ENCODE measurements around the gene DOK3.
A peak's percentile ranks its signal among the peaks of the same experiment; 100 is the strongest.

Gene DOK3

DNA sequence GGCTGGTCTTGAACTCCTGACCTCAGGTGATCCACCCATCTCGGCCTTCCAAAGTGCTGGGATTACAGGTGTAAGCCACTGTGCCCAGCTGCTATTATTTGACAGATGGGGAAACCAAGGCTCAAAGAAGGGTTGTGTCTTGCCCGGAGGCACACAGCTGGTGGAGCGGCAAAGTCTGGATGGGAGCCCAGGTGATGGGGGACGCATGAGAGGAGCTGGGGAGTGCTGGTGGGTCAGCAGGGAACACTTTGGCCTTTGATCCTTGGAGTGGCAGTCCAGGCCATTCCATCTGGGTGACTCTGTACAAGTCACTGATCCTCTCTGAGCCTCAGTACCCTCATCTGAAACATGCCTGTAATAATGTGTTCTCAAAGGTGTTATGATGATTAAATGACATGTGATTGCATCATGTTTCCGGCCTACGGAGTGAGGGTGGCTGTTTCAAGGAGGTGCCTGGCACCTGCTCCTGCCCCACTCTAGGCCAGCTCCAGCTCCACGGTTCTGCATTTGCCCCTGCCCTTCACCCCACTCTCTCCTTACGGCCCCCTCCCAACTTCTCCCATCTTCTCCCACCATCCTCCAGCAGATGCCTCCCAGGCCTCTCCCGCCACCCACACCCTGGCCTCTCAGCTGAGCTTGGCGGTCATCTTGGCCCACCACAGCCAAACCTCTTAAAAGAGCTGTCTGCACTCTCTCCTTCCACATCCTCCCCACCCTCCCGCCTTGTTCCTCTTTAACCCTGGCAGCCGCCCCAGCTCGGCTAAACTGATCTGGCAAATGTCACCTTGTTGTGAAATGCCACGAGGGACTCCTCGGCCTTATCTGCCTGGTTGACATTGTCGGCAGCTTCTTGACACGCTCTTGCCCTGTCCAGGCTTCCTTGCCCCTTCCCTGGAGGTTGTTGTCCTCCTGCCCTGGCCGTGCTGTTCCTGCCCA, 30.6 kb downstream of the DOK3 start:
- peak; percentile 86 for DNase-seq

DNA sequence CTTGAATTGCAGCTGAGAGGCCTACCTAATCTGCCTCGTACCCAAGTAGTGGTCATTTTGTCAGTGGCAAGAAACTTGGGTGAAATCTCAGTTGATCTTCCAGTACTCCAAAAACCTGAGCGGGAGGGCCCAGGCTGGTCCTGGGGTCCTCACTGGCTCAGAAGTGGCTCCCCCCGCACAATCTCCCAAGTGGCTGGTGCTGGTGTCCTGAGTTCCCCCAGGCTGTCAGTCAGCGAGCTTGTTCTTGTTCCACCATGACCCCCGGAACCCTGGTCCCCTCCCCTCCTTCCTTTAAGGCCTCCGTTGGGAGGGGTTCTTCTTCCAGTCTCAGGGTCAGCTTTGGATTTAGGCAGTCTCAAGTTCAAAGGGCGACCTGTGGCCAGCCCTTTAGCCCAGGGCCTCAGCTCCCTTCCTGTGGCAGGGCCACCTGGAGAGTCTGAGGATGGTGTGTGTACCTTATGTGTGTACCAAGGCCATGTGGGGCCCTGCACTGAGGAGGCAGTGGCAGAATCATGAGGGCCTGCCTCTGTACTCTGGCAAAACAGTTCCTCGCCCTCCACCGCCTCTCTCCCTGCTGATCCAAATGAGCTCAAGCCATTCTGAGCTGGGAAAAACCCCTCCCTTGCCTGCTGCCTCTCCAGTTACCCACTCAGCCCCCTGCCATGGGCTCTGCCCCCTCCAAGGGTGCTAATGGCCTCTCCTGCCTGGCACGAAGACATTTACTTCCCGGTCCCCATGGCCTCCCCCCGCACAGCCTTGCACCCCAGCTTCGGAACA, 31.7 kb downstream of the DOK3 start:
- DNase-seq = no peak

DNA sequence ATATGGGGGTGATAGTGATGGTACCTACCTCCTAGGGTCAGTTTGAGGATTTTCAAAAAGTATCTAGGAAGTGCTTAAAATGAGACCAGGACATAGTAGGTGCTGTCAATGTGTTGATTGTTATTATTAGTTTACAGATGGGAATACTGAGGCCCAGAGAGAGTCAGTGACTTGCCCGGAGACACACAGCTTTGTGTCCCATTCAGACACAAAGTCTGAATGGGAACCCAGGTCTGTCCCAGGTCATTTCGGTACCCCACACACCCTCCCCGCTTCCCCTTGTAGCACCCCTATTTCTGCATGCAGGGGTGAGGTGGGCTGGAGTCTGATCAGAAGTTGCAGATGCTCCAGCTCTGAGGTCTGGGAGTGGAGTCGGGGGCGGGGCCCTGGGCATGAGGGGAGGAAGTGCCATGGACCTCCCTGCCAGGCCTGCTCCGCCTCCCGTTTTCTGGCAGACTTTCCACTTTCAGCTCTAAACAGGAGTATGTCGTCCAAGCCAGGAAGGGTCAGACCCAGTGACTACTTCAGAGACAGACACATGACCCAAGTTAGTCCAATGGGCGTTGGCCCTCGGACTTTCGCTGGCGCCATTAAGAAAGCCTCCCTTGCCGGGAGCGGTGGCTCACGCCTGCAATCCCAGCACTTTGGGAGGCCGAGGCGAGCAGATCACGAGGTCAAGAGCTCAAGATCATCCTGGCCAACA, 32.9 kb downstream of the DOK3 start:
- no peak for DNase-seq

DNA sequence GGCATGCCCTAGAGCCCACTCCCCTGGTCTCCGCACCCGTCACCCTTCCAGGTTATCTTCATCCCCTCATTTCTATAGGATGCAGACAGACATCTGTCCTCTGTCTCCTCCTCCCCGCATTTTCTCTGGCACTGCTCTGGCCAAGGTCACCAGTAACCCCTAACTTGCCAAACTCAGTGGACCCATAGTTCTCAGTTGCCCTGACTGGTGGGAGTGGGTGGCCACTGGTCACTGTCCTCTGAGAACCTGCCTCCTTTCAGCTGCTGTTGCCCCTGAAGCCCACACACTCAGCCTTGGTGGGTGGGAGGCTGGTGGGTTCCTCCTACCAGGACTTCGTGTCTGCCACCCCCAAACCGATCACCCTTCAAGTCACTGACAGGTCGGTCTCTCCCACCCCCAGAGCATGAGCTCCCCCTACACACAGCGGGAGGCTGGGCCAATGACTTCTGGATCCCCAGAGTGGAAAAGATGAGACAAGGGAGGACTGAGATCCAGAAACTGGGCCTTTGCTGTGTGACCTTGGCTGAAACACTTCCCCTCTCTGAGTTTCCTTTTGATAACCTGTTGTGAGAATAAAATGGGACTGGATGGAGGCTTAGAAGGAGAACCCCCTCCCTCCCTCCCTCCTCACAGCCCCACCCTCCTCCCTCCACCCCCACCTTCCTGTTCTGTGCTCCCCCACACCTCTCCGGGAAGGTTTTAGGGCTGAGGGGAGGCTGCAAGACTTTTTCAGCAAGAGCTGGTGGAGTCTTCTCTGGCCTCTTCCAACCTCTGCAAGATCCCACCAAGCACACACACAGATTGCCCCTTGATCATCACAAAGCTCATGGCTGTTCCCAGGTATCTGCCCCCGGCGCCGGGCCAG, 33.8 kb downstream of the DOK3 start:
- no peak for DNase-seq

DNA sequence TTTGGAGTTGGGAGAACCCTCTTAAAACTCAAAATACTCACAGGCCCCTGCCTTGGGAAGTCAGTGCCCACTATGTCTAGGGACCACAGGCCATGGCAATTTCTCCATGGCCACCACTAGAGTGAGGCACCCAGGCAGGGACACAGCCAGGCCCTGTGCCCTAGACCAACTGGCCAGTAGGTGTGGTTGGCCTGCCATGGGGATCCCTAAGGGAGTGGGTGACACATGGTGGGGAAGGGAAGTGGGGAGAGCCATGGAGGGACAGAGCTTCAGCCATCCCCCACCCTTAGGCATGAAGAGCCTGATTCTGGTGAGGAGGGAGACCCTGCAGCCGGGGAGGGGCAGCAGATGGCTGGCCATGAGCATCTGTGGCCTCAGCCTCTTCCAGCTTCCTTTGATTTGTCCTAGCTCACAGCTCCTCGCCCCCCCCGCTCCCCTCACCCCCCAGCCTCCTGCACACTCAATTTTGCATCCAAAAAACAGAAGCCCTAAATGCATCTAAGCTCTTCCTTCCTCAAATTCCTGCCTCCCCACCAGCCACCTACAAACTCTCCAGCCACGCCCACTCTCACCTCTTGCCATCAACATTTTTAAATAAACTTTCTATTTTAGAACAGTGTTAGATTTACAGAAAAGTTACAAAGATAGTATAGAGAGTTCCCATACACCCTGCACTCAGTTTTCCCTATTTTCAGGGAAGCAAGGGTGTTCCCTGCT, 34.6 kb downstream of the DOK3 start:
- DNase-seq = no peak

DNA sequence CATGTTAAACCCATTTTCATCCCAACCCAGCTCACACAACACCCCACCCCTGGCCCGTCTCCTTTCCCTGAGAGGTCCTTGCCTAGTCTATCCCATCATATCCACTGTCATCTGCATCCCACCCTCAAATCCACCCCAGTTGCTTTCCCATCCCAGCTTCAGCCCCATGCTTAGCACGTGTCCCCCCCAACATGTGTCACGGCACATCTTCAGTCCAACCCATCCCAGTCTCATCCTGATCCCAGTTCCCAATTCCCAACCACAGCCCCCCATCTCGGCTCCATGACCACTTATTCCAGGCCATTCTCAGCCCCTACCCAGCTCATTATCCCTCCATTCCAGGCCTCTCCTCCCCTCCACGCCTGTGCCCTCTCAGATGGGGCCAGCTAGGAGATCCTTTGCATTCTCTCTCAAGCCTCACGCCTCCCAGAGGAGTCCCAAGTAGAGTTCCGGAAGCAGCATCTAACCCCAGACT, 35.6 kb downstream of the DOK3 start:
- DNase-seq = no peak

DNA sequence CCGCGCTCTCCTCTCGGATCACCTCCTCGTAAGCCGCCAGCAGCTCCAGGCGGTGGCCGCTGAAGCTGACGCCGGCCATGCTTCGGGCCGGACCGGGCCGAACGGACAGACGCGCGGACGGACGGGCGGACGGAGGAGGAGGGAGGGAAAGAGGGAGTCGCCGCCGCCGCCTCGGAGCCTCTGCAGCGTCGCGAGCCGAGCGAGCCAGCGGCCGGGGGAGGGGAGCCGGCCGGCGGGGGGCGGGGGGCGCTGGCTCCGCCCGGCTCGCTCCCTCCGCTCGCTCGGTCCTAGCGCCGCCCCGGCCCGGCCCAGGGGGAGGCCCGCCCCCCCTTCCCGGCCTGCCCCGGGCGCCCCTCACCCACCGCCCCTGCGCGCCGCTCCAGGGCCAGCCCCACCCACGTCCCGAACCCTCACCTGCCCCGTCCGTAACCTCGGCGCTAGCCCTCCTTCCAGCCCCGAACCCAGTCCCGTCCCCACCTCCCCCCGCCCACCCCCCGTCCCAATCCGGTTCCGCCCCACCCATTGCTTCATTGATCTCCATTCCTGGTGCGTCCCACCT, 36.1 kb downstream of the DOK3 start, which contains the start of gene DBN1:
Gene DBN1, minus strand, starts transcription at position 192 of the 559 bp plus-strand sequence. Its CDS starts 113 bp downstream, at position 79.
- DNase-seq = no peak

DNA sequence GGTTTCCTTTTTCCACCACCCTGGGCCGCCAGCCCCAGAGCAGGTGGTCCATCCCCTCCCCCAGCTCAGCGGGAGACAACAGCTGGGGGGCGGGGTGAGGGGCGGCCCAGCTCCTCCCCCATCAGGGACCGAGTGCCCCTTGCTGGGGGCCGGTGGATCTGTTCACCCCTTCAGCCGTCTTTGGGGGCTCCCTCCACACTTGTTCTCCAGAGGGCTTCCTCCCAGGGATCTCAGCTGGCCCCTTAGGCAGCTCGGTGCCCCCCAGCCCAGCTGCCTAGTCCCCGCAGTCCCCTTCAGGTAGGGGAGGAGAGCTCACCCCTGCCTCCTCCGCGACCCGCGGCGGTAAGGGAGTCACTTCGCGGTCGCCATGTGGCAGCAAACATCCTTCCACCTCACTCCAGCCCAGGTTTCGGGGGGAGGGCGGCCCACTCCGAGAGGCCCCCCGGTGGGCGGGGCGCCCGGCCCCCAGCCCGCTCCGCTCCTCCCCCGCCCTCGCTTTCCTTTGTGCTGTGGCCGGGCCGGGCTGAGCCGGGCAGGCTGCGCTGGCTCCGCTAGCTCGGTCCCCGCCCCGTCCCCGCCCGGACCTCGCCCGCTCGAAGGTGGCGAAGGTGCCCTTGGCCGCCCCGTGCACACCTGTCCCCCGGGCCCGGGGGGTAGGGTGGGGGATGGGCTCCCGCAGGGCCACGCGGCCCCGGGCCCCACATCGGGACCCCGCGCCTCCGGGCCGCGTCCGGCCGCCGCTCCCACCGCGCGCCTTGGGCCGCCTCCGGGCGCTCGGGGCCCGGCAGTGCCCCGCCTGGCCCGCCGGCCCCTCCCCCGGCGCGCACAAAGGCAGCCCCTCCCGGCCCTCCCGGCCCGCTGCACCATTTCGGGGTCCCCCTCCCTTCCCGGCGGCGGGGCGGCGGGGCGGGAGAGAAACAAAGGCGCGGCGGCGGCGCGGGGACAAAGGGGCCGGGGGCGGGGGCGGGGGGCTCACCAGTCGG, 36.9 kb downstream of the DOK3 start:
- DNase-seq = no peak

DNA sequence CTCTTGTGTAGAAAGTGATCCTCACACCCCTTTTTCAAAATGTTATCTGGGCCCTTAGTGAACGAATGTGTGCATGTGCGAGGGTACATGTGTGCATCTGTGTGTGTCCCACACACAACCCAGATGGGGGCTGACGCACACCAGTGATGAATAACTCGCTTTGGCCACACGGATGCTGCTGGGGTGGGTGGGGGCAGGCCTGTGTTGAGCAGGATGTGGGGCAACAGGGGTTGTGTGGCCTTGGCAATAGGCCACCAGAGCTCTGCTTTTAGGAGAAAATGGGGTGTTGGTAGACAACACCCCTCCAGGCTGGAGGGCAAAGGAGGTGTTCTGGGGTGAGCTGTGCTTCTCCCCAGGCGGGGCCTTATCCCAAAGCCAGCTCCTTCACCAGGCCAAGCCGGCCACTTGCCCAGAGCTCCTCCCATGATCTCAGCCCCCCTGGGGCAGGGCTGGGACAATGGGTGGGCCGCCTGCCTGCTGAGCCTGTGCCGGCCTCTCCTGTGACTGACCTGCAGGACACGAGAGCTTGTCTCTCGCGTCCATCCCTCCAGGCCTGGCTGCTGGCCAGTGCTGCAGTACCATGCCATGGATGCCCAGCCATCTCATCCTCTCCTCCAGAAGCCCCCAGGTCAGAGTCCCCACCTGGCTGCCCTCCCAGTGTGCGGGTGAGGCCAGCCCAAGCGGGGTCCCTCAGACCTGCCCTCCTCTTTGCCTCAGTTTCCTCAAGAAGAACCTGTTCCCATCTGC, 37.8 kb downstream of the DOK3 start:
- no peak for DNase-seq

DNA sequence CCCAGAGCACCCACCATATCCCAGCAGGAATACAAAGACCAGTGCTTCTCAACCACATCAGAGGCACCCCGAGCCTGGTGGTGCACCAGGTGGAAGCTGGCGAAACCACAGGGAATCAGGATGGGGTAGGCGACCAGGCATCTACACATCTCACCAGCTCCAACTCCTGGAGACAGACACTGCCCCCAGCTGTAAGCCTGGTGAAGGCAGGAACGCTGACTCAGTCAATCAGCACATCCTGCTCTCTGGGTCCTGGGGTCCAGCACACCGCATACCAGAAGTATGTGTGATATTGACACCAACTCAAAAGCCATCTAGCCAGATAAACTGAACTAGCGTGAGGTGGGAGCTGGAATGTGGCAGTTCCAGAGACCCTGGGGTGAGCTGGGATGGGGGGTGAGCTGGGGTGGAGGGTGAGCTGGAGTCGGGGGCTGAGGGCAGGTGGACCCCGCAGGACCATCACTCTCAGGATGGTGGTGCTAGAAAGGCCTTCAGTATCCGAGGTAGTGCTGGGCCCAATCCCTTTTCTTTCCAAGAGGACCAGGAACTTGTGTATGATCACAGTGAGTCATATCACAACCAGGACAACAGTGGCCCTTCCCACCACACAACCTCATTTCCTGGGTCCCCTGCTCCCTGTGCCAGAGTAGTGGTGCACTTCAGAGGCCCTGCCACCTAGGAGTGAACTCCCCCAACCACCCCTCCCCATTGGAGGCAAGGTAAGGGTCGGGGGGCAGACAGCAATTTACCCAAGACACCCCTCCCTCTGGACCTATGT, 38.7 kb downstream of the DOK3 start:
- DNase-seq = no peak

DNA sequence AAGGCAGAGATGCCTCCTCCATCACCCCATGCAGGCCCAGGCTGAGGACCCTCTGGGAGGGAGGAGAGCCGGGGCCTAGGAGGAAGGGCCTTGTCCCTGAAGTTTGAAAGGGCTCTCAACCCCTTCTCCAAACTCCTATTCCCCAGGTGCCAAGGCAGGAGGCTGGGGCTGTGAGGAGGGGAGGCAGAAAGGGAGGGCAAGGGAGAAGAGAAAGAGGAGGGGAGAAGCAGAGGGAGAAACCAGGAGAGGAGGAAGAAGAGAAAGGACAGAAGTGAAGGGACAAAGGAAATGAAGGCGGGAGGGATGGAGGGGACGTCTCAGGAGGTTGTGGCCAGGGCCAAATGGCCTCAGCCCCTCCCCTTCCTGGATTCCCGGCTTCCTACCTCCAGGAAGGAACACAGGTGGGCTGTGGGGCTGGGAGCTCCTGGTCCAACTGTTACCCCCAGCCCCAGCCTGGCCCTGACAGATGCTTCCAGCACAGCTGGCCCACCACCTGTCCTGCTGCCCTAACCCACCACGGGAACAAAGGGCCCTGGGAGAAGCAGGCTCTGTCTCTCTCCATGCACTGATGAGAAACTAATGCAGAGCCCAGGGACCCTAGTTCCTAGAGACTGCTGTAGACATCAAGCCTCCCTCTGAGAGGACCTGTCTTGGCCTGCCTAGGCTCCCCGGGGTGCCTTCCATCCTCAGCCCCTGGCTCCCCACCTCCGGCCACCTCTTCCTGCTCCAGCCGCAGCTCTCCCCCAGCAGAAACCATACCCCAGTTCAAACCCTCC, 39.7 kb downstream of the DOK3 start:
- DNase-seq = no peak

DNA sequence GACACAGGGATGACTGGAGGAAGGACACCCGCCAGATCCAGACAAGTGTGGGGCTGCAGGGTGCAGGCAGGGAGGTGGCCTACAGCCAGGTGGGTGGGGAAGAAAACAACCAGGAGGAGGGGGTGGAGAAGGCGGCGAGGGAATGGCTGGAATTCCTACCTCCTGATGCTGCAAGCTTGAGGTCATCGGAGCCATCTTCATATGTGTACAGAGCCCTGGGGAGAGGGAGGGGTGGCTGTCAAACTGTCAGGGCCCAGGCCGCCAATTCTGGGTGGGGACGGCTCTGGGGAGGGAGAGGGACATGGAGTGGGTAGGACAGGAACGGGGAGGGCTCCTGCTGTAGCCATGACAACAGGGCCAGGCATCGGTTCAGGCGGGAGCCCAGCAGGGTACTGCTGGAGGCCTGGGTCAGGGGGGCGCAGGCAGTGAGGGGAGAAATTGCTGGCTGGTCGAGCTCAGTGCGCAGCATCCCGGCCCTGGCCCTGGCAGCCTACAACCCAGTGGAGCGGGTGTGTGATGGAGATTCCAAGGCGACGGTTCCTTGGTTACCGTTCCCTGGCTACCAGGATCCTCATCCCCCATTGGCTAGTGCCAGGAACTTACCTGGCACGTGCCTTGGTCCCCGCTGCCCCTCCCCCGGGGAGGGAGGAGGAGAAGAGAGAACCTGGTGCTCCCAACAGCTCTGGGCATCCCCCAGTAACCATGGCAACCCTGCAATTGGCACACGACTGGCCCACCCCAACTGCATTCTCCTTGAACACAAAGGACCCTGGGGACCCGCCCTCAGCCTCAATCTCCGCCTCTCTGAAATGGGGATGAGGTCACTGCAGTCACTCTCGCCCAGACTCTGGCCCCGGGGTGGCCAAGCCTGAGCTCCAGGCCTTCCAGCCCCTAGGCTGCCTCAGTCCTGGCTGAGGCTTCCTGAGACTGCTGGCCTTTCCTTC, 40.7 kb downstream of the DOK3 start:
- no peak for DNase-seq

DNA sequence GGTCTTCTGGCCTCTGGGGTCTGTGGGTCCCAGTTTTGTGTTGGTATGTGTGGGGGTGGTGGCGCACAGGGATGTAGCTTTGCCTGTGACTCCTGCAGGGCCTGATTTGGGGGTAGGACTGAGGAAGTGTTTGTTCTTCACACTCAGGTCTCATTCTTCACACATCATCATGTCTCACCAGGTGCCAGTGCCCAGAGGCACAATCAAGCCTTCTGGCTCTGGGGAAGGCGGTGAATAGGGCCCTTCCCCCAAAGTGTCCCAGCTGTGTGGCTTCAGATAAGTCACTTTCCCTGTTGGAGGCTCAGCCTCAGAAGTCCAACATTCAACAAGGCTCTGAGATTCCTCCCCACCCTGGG, 41.3 kb downstream of the DOK3 start:
- no peak for DNase-seq

DNA sequence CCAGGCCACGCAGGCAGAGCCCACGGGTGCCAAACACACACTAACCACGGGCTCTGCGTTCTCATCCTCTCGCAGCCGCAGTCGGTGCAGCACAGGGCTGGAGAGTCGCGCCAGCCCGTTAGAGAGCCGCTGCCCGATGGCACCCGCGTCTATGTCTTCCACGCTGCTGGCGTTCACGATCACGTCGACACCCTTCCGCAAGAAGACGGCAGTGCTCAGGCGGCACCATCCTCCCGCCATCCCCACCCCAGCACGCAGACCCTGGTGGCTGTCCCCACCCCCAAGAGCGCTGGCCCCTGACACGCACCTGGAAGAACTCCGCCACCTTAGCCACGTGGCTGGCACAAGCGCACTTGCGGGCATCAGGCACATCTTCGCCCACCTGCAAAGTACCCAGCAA, 42.2 kb downstream of the DOK3 start:
- no peak for DNase-seq

DNA sequence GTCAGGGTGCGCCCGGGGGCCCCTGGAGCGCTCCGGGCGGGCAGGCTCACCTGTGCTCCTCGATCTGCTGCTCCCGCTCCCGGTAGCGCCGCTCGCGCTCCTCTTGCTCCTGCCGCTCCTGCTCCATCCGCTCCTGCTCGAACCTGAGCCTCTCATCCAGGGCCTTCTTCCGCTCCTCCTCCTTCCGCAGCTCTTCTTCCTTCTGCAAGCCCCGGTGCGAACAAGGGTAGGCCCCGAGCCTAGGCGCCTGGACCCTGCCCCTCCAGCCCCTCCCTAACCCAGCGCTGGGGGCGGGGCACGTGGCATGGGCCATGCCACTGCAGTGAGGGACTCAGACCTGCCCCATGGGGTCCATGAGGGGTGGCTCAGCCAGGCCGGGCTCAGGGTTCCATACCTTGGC, 42.8 kb downstream of the DOK3 start:
- DNase-seq = no peak

DNA sequence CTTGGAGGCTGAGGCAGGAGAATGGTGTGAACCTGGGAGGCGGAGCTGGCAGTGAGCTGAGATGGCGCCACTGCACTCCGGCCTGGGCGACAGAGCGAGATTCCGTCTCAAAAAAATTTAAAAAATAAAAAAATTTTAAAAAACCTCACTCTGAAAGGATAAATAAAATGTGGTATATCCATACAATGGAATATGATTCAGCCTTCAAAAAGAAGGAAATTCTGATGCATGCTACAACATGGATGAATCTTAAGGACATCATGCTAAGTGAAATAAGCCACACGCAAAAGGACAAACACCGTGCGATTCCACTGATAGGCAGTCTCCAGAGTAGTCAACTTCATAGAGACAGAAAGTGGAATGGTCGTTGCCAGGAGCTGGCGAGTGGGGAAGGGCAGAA, 44.6 kb downstream of the DOK3 start:
- DNase-seq = no peak

Measured in inflammatory macrophage treated with lipopolysaccharide for 4 hours (primary cell).